Activated naive CD8-positive, alpha-beta T cell treated with anti-CD3 and anti-CD28 coated beads, Interleukin-2, amount 10 ng/mL, durations not matched to agents 7 days and 5 days (primary cell): Measurements from ENCODE around the gene PKN2. TPM values are rescaled to one million over a fixed set of nuclear protein-coding genes. Genes with fewer than 3 reads are reported as not detected.
"Not testable (repeated sequence)": the region's sequence is repeated elsewhere in the genome, so short reads cannot be mapped to it uniquely, and the experiment has no call there.

Experiments
- ATAC-seq: fragments of 150-1000 bp; cut with Tn5 transposase; one replicate; pipeline ENCODE4 v1.10.0; 2021; ENCODE audit warnings: low read depth, moderate library complexity
- POLR2A ChIA-PET: fragments of 350-600 bp; sonication (Branson Sonifier 250); formaldehyde crosslinking; loops from one replicate; lab custom pipeline; 2021; ENCODE audit warnings: antibody characterized with exemption; lab: Charles Lee
- DNase-seq: peaks from one replicate; pipeline ENCODE4 v3.0.0; 2021
- H3K27ac Mint-ChIP-seq: one replicate; pipeline ENCODE4 v1.8.0; 2022; ENCODE audit warnings: mild to moderate bottlenecking, mixed read lengths
- H3K27me3 Mint-ChIP-seq: one replicate; pipeline ENCODE4 v1.8.0; 2022; ENCODE audit warnings: mild to moderate bottlenecking, moderate library complexity, mixed read lengths
- H3K36me3 Mint-ChIP-seq: one replicate; pipeline ENCODE4 v1.8.0; 2021; ENCODE audit warnings: mild to moderate bottlenecking, mixed read lengths
- H3K4me1 Mint-ChIP-seq: one replicate; pipeline ENCODE4 v1.8.0; 2021; ENCODE audit warnings: mixed read lengths
- H3K4me3 Mint-ChIP-seq: one replicate; pipeline ENCODE4 v1.8.0; 2022; ENCODE audit warnings: mild to moderate bottlenecking, moderate library complexity, mixed read lengths
- H3K9me3 Mint-ChIP-seq: one replicate; pipeline ENCODE4 v1.8.0; 2021; ENCODE audit warnings: mixed read lengths
- total RNA-seq, 2 experiments: library from RNA; stranded (reverse); gene quantifications; one replicate each; pipeline ENCODE4 v1.2.3, GENCODE V29; 2021

The PKN2 gene
- total RNA-seq, 2 experiments from 2014 or later, result 32.4 to 36.7 TPM

DNA sequence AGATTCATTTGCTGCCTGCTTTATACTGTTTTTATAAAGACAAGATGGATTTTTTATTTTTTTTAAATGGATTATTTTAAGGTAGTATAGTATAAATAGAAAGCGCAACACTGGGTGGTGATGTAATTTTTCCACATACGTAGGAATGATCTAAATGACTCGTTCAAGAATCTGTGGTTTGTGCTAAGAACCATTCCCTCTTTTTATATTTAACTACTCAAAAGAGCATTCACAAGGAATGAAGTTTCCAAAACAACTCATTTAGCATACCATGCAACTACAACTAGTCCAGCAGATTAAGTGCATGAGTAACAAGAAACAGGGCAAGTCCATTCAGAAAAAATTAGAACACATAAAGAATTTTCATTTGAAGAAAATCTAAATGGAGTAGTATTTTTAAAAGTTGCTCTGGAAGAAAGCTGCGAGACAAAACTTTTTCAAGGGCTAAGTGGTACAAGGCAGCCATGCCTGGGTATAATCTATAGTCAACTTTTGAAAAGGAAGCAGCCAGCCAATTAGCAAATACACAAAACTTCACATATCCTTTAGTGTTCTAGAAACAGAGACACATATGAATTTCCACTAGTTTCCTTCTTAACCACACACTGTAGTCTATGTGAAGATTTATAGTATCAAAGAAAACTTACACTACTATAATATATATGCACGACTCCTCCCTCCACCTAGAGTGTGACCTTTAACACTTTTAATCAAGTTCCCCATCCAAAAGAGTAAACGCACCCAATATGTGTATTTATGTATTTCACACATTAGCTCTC, 183.9 kb downstream of the PKN2 start:
- peak; percentile 45 for ATAC-seq

DNA sequence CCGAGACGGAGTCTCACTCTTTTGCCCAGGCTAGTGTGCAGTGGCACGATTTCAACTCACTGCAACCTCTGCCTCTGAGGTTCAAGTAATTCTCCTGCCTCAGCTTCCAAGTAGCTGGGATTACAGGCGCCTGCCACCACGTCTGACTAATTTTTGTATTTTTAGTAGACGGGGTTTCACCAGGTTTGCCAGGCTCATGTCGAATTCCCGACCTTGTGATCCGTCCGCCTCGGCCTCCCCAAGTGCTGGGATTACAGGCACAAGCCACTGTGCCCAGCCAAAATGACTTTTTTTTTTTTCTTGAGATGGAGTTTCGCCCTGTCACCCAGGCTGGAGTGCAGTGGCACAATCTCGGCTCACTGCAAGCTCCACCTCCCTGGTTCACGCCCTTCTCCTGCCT, 185.6 kb downstream of the PKN2 start:
- H3K9me3 Mint-ChIP-seq, H3K4me3 Mint-ChIP-seq, H3K27ac Mint-ChIP-seq, DNase-seq, ATAC-seq, H3K27me3 Mint-ChIP-seq, POLR2A ChIA-PET: not testable (repeated sequence)
- peaks cover 26% of the 10 kb centered on the region for H3K36me3 Mint-ChIP-seq
- peaks cover 24% of the 10 kb centered on the region for H3K4me1 Mint-ChIP-seq

More for the DNA sequence above, 183.9 kb downstream of the PKN2 start:
- Mint-ChIP-seq H3K27ac (no peak overlapping the region), H3K4me3 (no peak overlapping the region), H3K9me3 (no peaks in the 10 kb centered on the region), H3K27me3 (no peaks in the 10 kb centered on the region), H3K36me3 (peaks cover 28% of the 10 kb centered on the region), H3K4me1 (peaks cover 16% of the 10 kb centered on the region)
- DNase-seq, result no peak
- POLR2A ChIA-PET, result no interaction called here

DNA sequence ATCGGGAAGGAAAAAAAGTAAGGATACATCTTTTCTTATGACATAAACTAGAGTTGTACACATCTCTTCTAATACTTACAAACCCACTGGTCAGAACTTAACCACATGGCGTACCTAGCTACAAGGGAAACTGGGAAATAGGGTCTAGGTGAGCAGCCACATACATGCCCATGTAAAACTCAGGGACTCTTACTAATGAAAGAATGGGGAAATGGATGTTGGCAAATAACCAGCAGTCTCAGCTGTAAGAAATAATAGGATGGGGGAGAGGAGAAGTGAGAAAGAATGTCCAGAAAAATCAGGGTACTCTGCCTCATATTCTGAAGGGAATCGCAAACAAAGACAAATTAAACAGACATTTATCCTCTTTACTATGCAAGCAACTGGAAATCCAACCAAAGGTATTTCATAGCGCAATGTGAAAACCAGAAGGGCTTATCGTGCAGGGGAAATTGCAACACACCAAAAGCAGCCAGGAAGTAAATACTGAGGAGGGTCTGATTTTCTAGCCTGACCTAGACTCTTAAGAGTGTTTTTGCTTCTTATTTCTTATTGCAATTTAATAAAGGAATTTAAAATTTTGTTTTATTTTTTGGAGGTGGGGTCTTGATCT, 189.8 kb downstream of the PKN2 start:
- ATAC-seq, result no peak
- H3K27ac Mint-ChIP-seq, result no peak overlapping the region
- POLR2A ChIA-PET, result interaction anchor here (0.7 kb wide), 1 partner anchor 20 kb away, joined by 7 read pairs; no protein-coding TSS in a partner anchor

GRCh38 chr1:88875595-88875994, 191.5 kb downstream of the PKN2 start:
- Mint-ChIP-seq H3K4me3 (no peak overlapping the region), H3K9me3 (no peaks in the 10 kb centered on the region), H3K27me3 (no peaks in the 10 kb centered on the region), H3K36me3 (peaks cover 18% of the 10 kb centered on the region), H3K4me1 (peaks cover 17% of the 10 kb centered on the region), H3K27ac (no peak overlapping the region)
- ATAC-seq (no peak), DNase-seq (no peak)
- POLR2A ChIA-PET, result no interaction called here

More for the DNA sequence above, 189.8 kb downstream of the PKN2 start:
- DNase-seq, result no peak
- peaks cover 20% of the 10 kb centered on the region for H3K4me1 Mint-ChIP-seq
- H3K27me3 Mint-ChIP-seq, result no peaks in the 10 kb centered on the region
- H3K9me3 Mint-ChIP-seq, result no peaks in the 10 kb centered on the region
- H3K4me3 Mint-ChIP-seq, result no peak overlapping the region
- peaks cover 19% of the 10 kb centered on the region for H3K36me3 Mint-ChIP-seq

DNA sequence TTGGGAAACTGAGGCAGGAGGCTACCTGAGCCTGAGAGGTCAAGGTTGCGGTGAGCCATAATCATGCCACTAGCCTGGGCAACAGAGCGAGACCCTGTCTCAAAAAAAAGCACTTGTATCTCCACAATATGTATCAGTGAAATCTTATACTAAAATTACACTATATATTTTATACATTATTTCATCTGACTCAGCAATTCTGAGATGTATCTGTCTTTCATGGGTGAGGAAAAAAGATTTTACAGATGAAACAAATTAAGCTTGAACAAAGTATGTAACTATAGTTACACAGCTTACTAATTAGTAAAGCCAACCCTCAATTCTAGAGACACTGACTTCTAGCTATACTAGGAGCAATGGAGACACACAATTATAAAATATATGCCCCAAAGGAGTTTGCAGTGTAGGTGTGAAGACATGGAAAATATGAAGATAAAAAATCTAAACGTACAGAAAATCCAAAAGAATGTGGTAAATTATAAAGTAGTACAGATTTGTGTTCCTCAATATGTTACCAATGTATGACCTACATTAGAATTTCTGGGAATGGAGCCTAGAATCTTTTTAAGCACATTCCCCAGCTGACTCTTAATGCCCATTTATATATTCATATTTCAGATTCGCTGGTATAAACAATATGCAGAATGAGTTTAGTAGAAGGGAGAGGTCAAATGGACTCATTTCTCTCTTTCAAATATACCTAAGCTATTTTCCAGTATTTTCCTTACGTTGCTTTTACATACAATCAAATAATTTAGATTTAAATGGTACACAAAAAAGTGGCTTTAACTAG, 192.7 kb downstream of the PKN2 start:
- no peak overlapping the region for H3K4me3 Mint-ChIP-seq
- H3K27me3 Mint-ChIP-seq, result no peaks in the 10 kb centered on the region
- peaks cover 17% of the 10 kb centered on the region for H3K4me1 Mint-ChIP-seq
- ATAC-seq, result no peak
- no peak for DNase-seq
- peaks cover 14% of the 10 kb centered on the region for H3K36me3 Mint-ChIP-seq
- H3K9me3 Mint-ChIP-seq, result no peaks in the 10 kb centered on the region
- POLR2A ChIA-PET, result interaction anchor here (0.7 kb wide), 1 partner anchor 12 kb away, joined by 3 read pairs; no protein-coding TSS in a partner anchor
- no peak overlapping the region for H3K27ac Mint-ChIP-seq

GRCh38 chr1:88877382-88877825, 193.3 kb downstream of the PKN2 start:
- Mint-ChIP-seq H3K36me3 (peaks cover 14% of the 10 kb centered on the region), H3K27me3 (no peaks in the 10 kb centered on the region), H3K27ac (no peak overlapping the region), H3K4me3 (no peak overlapping the region), H3K9me3 (no peaks in the 10 kb centered on the region), H3K4me1 (peaks cover 20% of the 10 kb centered on the region)
- no peak for DNase-seq
- ATAC-seq, result no peak
- POLR2A ChIA-PET, result interaction anchor here (0.7 kb wide), 1 partner anchor 11 kb away, joined by 3 read pairs; no protein-coding TSS in a partner anchor

GRCh38 chr1:88877911-88878310, 193.8 kb downstream of the PKN2 start:
- Mint-ChIP-seq H3K36me3 (peaks cover 10% of the 10 kb centered on the region), H3K27me3 (no peaks in the 10 kb centered on the region), H3K4me3 (no peak overlapping the region), H3K4me1 (peaks cover 23% of the 10 kb centered on the region), H3K9me3 (no peaks in the 10 kb centered on the region), H3K27ac (no peak overlapping the region)
- ATAC-seq (no peak), DNase-seq (no peak)
- POLR2A ChIA-PET, result no interaction called here

DNA sequence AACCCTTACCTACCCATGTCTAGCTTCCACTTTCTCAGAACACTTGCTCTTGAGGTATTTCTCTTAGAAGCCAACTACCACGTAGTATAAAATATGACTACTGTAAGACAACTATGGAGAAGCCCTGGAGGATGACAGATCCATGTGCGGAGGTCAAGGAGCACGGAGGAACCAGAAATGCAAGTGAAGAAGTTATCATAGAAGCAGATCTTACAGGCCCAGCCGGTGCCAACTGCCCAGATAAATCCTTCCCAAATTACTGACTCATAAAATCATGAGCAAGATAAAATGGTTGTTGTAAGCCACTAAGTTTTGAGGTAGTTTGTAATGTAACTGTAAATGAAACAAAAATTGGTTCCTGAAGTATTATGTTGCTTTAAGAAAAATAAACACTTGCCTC, 194.7 kb downstream of the PKN2 start:
- no peak for ATAC-seq
- H3K36me3 Mint-ChIP-seq, result peaks cover 9% of the 10 kb centered on the region
- DNase-seq, result no peak
- H3K27ac Mint-ChIP-seq, result no peak overlapping the region
- peaks cover 22% of the 10 kb centered on the region for H3K4me1 Mint-ChIP-seq
- no peaks in the 10 kb centered on the region for H3K27me3 Mint-ChIP-seq
- no peaks in the 10 kb centered on the region for H3K9me3 Mint-ChIP-seq
- POLR2A ChIA-PET, result no interaction called here
- H3K4me3 Mint-ChIP-seq, result no peak overlapping the region

GRCh38 chr1:88880717-88881116, 196.6 kb downstream of the PKN2 start:
- H3K27me3 Mint-ChIP-seq, DNase-seq, H3K4me3 Mint-ChIP-seq, H3K9me3 Mint-ChIP-seq, POLR2A ChIA-PET, ATAC-seq, H3K36me3 Mint-ChIP-seq, H3K27ac Mint-ChIP-seq: not testable (repeated sequence)
- H3K4me1 Mint-ChIP-seq, result peaks cover 15% of the 10 kb centered on the region

DNA sequence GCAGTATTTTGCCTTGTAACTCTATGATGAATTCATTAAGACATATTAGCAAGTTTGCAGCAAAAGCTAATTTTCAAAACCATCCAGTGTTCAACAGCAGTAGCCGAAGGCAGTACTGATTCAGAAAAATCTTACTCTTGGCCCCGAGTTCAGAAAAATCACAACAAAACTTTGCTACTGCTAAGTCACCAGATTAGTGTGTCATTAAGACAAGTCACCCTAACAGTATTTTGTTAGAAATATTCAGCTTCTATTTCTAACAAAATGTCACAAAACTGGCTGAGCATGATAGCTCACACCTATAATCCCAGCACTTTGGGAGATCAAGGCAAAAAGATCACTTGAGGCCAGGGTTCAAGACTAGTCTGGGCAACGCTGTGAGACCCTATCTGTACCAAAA, 199.1 kb downstream of the PKN2 start:
- POLR2A ChIA-PET, result no interaction called here
- H3K4me1 Mint-ChIP-seq, result peaks cover 13% of the 10 kb centered on the region

More for the DNA sequence above, 199.1 kb downstream of the PKN2 start:
- ATAC-seq, result no peak
- no peak for DNase-seq
- no peak overlapping the region for H3K4me3 Mint-ChIP-seq
- H3K36me3 Mint-ChIP-seq, result peaks cover 8% of the 10 kb centered on the region
- H3K27ac Mint-ChIP-seq, result no peak overlapping the region
- H3K9me3 Mint-ChIP-seq, result no peaks in the 10 kb centered on the region
- H3K27me3 Mint-ChIP-seq, result no peaks in the 10 kb centered on the region

Other genes with a start within 250 kb of the PKN2 start
- 10 to 100 TPM; 40.2 to 41.7 TPM for gene GTF2B, start 207.3 kb downstream of the PKN2 start, total RNA-seq